Activated T-helper 1 cell treated with anti-CD3 and anti-CD28 coated beads, Interleukin-12 subunit alpha, Interleukin-12 subunit beta, Interleukin-2, Interleukin-4 antibody, amounts not matched to agents 30 ng/mL and 10 ng/mL and 1 ng/mL, durations not matched to agents 14 hours and 24 hours and 36 hours (primary cell): ENCODE measurements around the gene TNC. TPM values are rescaled to one million over a fixed set of nuclear protein-coding genes. Genes with fewer than 3 reads are reported as not detected.

ENCODE experiments used
- DNase-seq: peaks from one replicate; pipeline ENCODE4 v3.0.0; 2021; ENCODE audit warnings: low spot score
- H3K27ac Mint-ChIP-seq: one replicate; pipeline ENCODE4 v1.8.0; 2021; ENCODE audit warnings: mild to moderate bottlenecking, mixed read lengths
- H3K27me3 Mint-ChIP-seq: one replicate; pipeline ENCODE4 v1.8.0; 2022; ENCODE audit warnings: mild to moderate bottlenecking, moderate library complexity, mixed read lengths; ENCODE audit not compliant: insufficient read depth
- H3K36me3 Mint-ChIP-seq: one replicate; pipeline ENCODE4 v1.8.0; 2021; ENCODE audit warnings: low read depth, mixed read lengths
- H3K4me1 Mint-ChIP-seq: one replicate; pipeline ENCODE4 v1.8.0; 2021; ENCODE audit warnings: low read depth, mixed read lengths
- H3K4me3 Mint-ChIP-seq: one replicate; pipeline ENCODE4 v1.8.0; 2021; ENCODE audit warnings: mild to moderate bottlenecking, moderate library complexity, mixed read lengths
- H3K9me3 Mint-ChIP-seq: one replicate; pipeline ENCODE4 v1.8.0; 2021; ENCODE audit warnings: mixed read lengths
- intact Hi-C: fragments of 100-400 bp; cut with micrococcal nuclease; formaldehyde crosslinking; loops from one replicate; pipeline ENCODE4 v1.15.1; 2024
- total RNA-seq: library from RNA; stranded (reverse); gene quantifications from 2 replicates; pipeline ENCODE4 v1.2.3, GENCODE V29; 2022

TNC gene
- total RNA-seq, 1 donor from 2014 or later, result 0.60 TPM

DNA sequence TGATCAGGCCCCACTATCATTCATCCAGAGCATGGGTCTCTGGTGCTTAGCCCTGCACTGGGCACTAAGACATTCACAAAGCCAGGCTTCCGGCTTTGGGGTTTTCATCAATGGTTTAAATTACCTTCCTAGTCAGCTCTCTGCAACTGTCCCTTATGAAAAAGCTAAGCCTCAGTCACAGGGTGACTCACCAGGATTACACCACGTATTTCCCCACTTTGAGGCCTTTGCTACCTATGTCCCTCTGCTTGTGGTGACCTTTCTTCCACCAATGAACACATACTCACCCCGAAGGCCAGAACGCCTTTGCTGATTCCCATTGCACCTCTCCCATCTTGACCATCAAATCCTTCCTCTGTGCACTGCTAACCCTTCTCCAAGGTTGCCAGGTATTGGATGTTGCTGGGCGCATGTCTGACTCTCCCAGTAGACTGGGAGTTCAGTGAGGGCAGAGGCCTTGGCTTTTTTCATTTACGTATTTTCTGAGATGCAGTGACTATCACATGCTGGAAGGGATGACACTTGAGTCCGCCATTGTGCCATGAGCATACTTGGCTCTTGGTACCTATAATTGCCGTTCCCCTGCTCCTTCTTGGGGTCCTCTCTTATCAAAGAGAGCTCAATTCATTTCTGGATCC is 128.9 kb downstream of the TNC start:
- peak; percentile 47 for DNase-seq
- Mint-ChIP-seq H3K4me3 (peak overlapping the region; percentile 37), H3K4me1 (peaks cover 87% of the 10 kb centered on the region), H3K36me3 (peaks cover 13% of the 10 kb centered on the region), H3K9me3 (no peaks in the 10 kb centered on the region), H3K27ac (peak overlapping the region; percentile 95), H3K27me3 (no peaks in the 10 kb centered on the region)
- intact Hi-C loops, result loop anchor here (1.0 to 5.0 kb wide), 14 partner anchors 11 to 307 kb away; partner anchors contain the start of genes TEX48 and TNFSF8

DNA sequence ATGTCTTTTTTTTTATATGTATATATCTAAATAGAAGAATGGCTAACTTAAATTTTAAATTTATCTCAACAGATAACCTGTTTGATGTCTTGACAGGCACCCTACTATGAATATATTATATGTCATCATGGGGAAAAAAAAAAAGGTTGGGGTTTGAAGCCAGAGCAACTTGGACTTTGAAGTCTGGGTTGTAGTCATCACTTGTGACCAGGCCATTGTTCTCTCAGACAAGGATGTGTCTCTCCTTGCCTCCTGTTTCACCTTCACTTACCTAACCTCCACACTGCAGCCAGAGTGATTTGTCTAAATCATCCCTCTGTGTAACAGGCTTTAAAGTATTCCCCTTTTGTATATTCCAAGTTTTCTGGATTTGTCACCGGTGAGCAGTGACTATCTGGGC is 130.8 kb downstream of the TNC start:
- Mint-ChIP-seq H3K4me3 (no peak overlapping the region), H3K4me1 (peaks cover 69% of the 10 kb centered on the region), H3K9me3 (no peaks in the 10 kb centered on the region), H3K27ac (peak overlapping the region; percentile 67), H3K36me3 (peaks cover 10% of the 10 kb centered on the region), H3K27me3 (no peaks in the 10 kb centered on the region)
- intact Hi-C loops, result loop anchor here (5.0 kb wide), 1 partner anchor 55 kb away; no protein-coding TSS in a partner anchor
- DNase-seq, result no peak

DNA sequence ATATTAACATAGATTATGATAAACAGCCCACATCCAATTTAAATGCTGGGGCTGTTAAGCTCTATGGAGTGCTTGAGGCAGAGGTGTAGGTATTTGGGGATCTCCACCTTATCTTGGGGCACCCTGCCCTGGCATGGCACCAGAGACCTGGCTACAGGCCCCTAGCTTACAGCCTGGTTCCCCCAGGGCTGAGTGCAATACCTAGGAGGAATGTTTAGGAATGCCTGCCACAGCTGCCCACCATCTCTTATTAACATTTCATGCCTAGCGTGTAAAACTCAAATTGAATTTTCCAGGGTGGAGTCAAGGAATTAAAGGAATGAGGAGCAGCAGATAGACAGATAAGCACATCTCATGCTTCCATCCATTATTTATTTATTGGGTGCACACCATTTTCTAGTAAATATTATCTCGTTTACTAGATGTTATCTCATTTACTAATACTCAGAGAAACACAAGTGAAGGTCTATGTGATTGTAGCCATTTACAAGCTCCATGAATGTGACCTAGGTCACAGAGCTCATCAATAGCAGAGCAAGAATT is 131.9 kb downstream of the TNC start:
- Mint-ChIP-seq H3K27ac (no peak overlapping the region), H3K4me3 (no peak overlapping the region), H3K9me3 (no peaks in the 10 kb centered on the region), H3K36me3 (peaks cover 9% of the 10 kb centered on the region), H3K4me1 (peaks cover 59% of the 10 kb centered on the region), H3K27me3 (no peaks in the 10 kb centered on the region)
- DNase-seq, result no peak
- intact Hi-C loops, result loop anchor here (5.0 kb wide), 1 partner anchor 56 kb away; no protein-coding TSS in a partner anchor

DNA sequence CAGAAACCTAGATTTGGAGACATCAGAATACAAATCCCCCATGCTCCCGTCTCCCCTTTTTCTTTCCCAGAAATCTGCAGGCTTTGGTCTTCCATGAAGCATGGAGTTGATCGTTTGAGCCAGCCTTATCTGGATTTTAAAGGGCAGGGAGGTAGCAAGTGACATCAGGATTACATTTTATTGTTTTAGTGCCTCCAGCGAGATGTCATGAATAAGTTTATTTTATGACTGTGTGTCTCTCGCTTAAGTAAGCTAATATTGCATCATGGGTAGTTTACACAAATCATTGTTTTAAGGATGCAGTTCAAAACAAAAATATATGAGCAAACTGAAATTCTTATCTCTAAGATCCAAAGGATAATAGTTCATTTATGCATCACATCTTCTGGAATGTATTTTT is 136.9 kb downstream of the TNC start:
- no peak for DNase-seq
- no peak overlapping the region for H3K4me3 Mint-ChIP-seq
- intact Hi-C loops, result no loop called here
- H3K4me1 Mint-ChIP-seq, result peaks cover 11% of the 10 kb centered on the region
- H3K27ac Mint-ChIP-seq, result no peak overlapping the region
- H3K9me3 Mint-ChIP-seq, result peaks cover 4% of the 10 kb centered on the region
- H3K27me3 Mint-ChIP-seq, result no peaks in the 10 kb centered on the region
- peaks cover 6% of the 10 kb centered on the region for H3K36me3 Mint-ChIP-seq

DNA sequence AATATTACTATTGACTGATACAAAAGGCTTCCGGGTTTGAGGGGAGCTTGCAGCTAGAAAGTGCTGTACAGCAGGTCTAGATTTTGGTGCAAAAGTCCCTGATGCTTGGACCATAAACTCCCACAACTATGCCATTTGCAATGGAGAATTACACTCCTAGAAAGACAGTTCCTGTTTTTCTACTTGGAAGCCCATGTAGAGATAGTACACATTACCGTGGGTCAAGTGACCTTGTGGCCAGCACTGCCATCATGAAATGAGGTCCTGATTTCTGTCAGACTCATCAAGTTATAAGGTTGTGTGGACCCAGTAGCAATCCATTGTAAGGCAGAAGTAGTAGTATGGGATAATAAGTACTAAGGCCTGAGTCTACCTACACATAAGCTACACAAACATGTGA is 144.7 kb downstream of the TNC start:
- no peak overlapping the region for H3K27ac Mint-ChIP-seq
- H3K36me3 Mint-ChIP-seq, result peaks cover 16% of the 10 kb centered on the region
- H3K4me1 Mint-ChIP-seq, result peaks cover 22% of the 10 kb centered on the region
- DNase-seq, result no peak
- peaks cover 2% of the 10 kb centered on the region for H3K27me3 Mint-ChIP-seq
- H3K9me3 Mint-ChIP-seq, result peaks cover 4% of the 10 kb centered on the region
- intact Hi-C loops, result no loop called here
- no peak overlapping the region for H3K4me3 Mint-ChIP-seq

DNA sequence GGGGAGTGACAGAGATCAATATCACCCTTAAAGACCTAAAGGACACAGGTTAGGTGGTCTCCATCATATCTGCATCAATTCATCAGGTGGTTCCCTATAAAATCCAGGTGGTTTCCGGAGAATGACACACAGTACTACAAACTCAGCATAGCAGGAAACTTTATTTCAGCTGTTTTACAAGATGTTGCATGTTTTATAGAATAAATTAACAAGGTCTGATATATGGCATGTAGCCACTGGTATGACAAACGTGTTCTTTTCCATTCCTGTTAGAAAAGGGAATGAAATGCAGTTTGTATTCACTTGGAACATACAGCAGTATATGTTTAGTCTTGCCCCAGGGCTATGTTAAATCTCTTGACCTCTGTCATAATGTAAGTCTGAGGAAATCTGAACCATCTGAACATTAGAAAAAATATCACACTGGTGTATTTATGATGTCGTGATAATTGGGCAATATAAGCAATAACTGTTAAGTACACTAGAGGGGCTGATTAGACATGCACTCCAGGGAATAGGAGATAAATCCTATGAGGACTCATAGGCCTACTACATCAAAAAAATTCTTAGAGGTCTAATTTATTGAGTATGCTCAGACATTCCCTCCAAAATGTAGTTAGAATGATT is 145.3 kb downstream of the TNC start:
- H3K4me1 Mint-ChIP-seq, result peaks cover 28% of the 10 kb centered on the region
- intact Hi-C loops, result no loop called here
- DNase-seq, result no peak
- peaks cover 4% of the 10 kb centered on the region for H3K9me3 Mint-ChIP-seq
- no peak overlapping the region for H3K27ac Mint-ChIP-seq
- H3K4me3 Mint-ChIP-seq, result no peak overlapping the region
- H3K27me3 Mint-ChIP-seq, result peaks cover 2% of the 10 kb centered on the region
- H3K36me3 Mint-ChIP-seq, result peaks cover 16% of the 10 kb centered on the region

Other genes with a start within 250 kb of the TNC start
- gene TNFSF8, start 187.6 kb downstream of the TNC start, total RNA-seq, result 200 and 207 TPM in 2 replicates